Neuronal stem cell (in vitro differentiated cells): ENCODE results near the gene DHRS7B.

Source experiments
- DNase-seq: peaks from one replicate; pipeline ENCODE4 v3.0.0-alpha.2; 2013; ENCODE audit warnings: low spot score
- H2AFZ ChIP-seq: one replicate; pipeline ENCODE4 v1.6.1; 2013; ENCODE audit warnings: mild to moderate bottlenecking, low read length, inconsistent platforms
- H2AK5ac ChIP-seq: 2 replicates; pipeline ENCODE4 v1.6.1; 2013; ENCODE audit warnings: low read depth, mild to moderate bottlenecking, inconsistent platforms, low read length, moderate library complexity, mixed read lengths
- H2BK120ac ChIP-seq: 2 replicates; pipeline ENCODE4 v1.6.1; 2013; ENCODE audit warnings: low read depth, mild to moderate bottlenecking, inconsistent platforms, low read length, moderate library complexity, mixed read lengths
- H2BK12ac ChIP-seq: one replicate; pipeline ENCODE4 v1.6.1; 2013; ENCODE audit warnings: low read length, inconsistent platforms
- H2BK15ac ChIP-seq: 2 replicates; pipeline ENCODE4 v1.6.1; 2013; ENCODE audit warnings: mild to moderate bottlenecking, low read length, inconsistent platforms, mixed read lengths
- H2BK5ac ChIP-seq: one replicate; pipeline ENCODE4 v1.6.1; 2013; ENCODE audit warnings: inconsistent platforms, mild to moderate bottlenecking, low read length, moderate library complexity
- H3K14ac ChIP-seq: one replicate; pipeline ENCODE4 v1.6.1; 2013; ENCODE audit warnings: low read length, inconsistent platforms
- H3K18ac ChIP-seq: 2 replicates; pipeline ENCODE4 v1.6.1; 2013; ENCODE audit warnings: low read length, inconsistent platforms
- H3K23ac ChIP-seq: 2 replicates; pipeline ENCODE4 v1.6.1; 2013; ENCODE audit warnings: low read depth, mild to moderate bottlenecking, mixed read lengths, low read length, inconsistent platforms; ENCODE audit not compliant: poor library complexity
- H3K27ac ChIP-seq: replicated peaks from 3 replicates; pipeline ENCODE4 v1.5.1; 2013; ENCODE audit warnings: low read length, inconsistent platforms
- H3K27me3 ChIP-seq, 3 experiments: 2 replicates each; pipeline ENCODE4 v1.6.1; 2013; ENCODE audit warnings: low read length in 3 of 3, mild to moderate bottlenecking in 2 of 3, inconsistent platforms in 1 of 3, low read depth in 1 of 3, mixed read lengths in 1 of 3, moderate library complexity in 1 of 3; ENCODE audit not compliant: control insufficient read depth in 3 of 3, insufficient read depth in 3 of 3
- H3K36me3 ChIP-seq, 2 donors: replicated peaks in 1 of 2; 2 replicates each; pipeline ENCODE4 v1.6.1; 2013; ENCODE audit warnings: low read length in 2 of 2; ENCODE audit not compliant: control insufficient read depth in 2 of 2, insufficient read depth in 2 of 2
- H3K4ac ChIP-seq: 2 replicates; pipeline ENCODE4 v1.6.1; 2013; ENCODE audit warnings: inconsistent platforms, mild to moderate bottlenecking, low read length, moderate library complexity
- H3K4me1 ChIP-seq, 2 donors: 1 replicate in 1 of 2; 2 replicates in 1 of 2; pipeline ENCODE4 v1.6.1; 2013; ENCODE audit warnings: low read length in 2 of 2, low read depth in 1 of 2; ENCODE audit not compliant: control insufficient read depth in 2 of 2, insufficient read depth in 1 of 2
- H3K4me2 ChIP-seq: one replicate; pipeline ENCODE4 v1.6.1; 2013; ENCODE audit warnings: mild to moderate bottlenecking, low read length, inconsistent platforms; ENCODE audit not compliant: insufficient read depth, poor library complexity, severe bottlenecking
- H3K4me3 ChIP-seq, 2 donors: 2 replicates each; pipeline ENCODE4 v1.5.1; 2013; ENCODE audit warnings: low read length in 2 of 2, mild to moderate bottlenecking in 2 of 2, inconsistent platforms in 1 of 2, moderate library complexity in 1 of 2
- H3K79me1 ChIP-seq: one replicate; pipeline ENCODE4 v1.6.1; 2013; ENCODE audit warnings: low read depth, mild to moderate bottlenecking, inconsistent platforms, low read length, moderate library complexity
- H3K9ac ChIP-seq: one replicate; pipeline ENCODE4 v1.6.1; 2013; ENCODE audit warnings: mild to moderate bottlenecking, low read depth, low read length, inconsistent platforms; ENCODE audit not compliant: poor library complexity
- H3K9me3 ChIP-seq, 2 donors: replicated peaks in 1 of 2; 2 replicates each; pipeline versions ENCODE3 to v1.6.1; 2013; ENCODE audit warnings: low read length in 2 of 2, mild to moderate bottlenecking in 2 of 2, inconsistent platforms in 1 of 2, low read depth in 1 of 2, mixed read lengths in 1 of 2, moderate library complexity in 1 of 2; ENCODE audit not compliant: control insufficient read depth in 2 of 2, insufficient read depth in 1 of 2
- H4K8ac ChIP-seq: one replicate; pipeline ENCODE4 v1.6.1; 2013; ENCODE audit warnings: low read depth, mild to moderate bottlenecking, inconsistent platforms, low read length, moderate library complexity
- H4K91ac ChIP-seq: one replicate; pipeline ENCODE4 v1.6.1; 2013; ENCODE audit warnings: low read length, low read depth, mild to moderate bottlenecking, inconsistent platforms; ENCODE audit not compliant: poor library complexity
- WGBS, 2 donors: extraction: QIAGEN DNeasy Blood & Tissue Kit; methylation state at CpG; one replicate each; pipeline ENCODE4 v1.1.7; 2013; ENCODE audit warnings: missing lambda C conversion rate in 2 of 2, mixed read lengths in 1 of 2; ENCODE audit not compliant: insufficient read length in 2 of 2, insufficient replicate concordance in 1 of 2; ENCODE audit errors: extremely low coverage in 2 of 2; 5-methylcytosine and 5-hydroxymethylcytosine counted together

Gene DHRS7B

GRCh38 chr17:21212826-21213637 is 86.3 kb downstream of the DHRS7B start:
- WGBS, 2 donors = no CpG with 5 or more reads among the region's 18 CpGs
- no peak for DNase-seq
- H3K4me1 ChIP-seq = peaks cover 13 to 14% of the 10 kb centered on the region in 2 donors

GRCh38 chr17:21213638-21214014 is 86.9 kb downstream of the DHRS7B start:
- Histone ChIP-seq H4K91ac (no peak overlapping the region), H3K27ac (peak overlapping the region; percentile 46), H2BK5ac (peak overlapping the region; percentile 33), H3K27me3 (no peaks in the 10 kb centered on the region), H2BK12ac (no peak overlapping the region), H3K14ac (peak overlapping the region; percentile 76), H3K4me1 (peaks cover 13 to 14% of the 10 kb centered on the region in 2 donors), H3K36me3 (peaks cover 3 to 34% of the 10 kb centered on the region in 2 donors), H2BK120ac (no peak overlapping the region), H2AK5ac (peak overlapping the region; percentile 43), H3K79me1 (peaks cover 13% of the 10 kb centered on the region), H3K4me3 (peak overlapping the region; percentile 87 to 95), H3K4ac (no peak overlapping the region), H2BK15ac (no peak overlapping the region), H3K9me3 (no peaks in the 10 kb centered on the region), H3K4me2 (peak overlapping the region; percentile 63), H2AFZ (peak overlapping the region; percentile 94), H4K8ac (no peak overlapping the region), H3K18ac (peak overlapping the region; percentile 92), H3K9ac (peak overlapping the region; percentile 95), H3K23ac (peak overlapping the region; percentile 82)
- WGBS, 2 donors = no CpG with 5 or more reads among the region's 35 CpGs
- DNase-seq = no peak

More at GRCh38 chr17:21212826-21213637, 86.3 kb downstream of the DHRS7B start:
- no peaks in the 10 kb centered on the region for H3K27me3 ChIP-seq
- H3K79me1 ChIP-seq = peaks cover 16% of the 10 kb centered on the region
- no peak overlapping the region for H3K27ac ChIP-seq
- peak overlapping the region; percentile 87 to 95 for H3K4me3 ChIP-seq
- peak overlapping the region; percentile 94 for H2AFZ ChIP-seq
- no peak overlapping the region for H2BK15ac ChIP-seq
- H3K4me2 ChIP-seq = peak overlapping the region; percentile 63
- H2BK120ac ChIP-seq = no peak overlapping the region
- peak overlapping the region; percentile 95 for H3K9ac ChIP-seq
- no peak overlapping the region for H3K4ac ChIP-seq
- H4K8ac ChIP-seq = no peak overlapping the region
- peak overlapping the region; percentile 82 for H3K23ac ChIP-seq
- H2AK5ac ChIP-seq = peak overlapping the region; percentile 43
- H3K14ac ChIP-seq = no peak overlapping the region
- no peak overlapping the region for H2BK5ac ChIP-seq
- peaks cover 7 to 39% of the 10 kb centered on the region in 2 donors for H3K36me3 ChIP-seq
- H2BK12ac ChIP-seq = no peak overlapping the region
- no peak overlapping the region for H4K91ac ChIP-seq
- H3K18ac ChIP-seq = no peak overlapping the region
- no peaks in the 10 kb centered on the region for H3K9me3 ChIP-seq

- DNase-seq = peak; percentile 94
- Histone ChIP-seq H3K79me1 (peaks cover 13% of the 10 kb centered on the region), H3K4me3 (peak within 1 kb of the TSS; percentile 87 to 95), H2AFZ (peak within 1 kb of the TSS; percentile 94), H3K9me3 (no peaks in the 10 kb centered on the region), H3K4me2 (peak within 1 kb of the TSS; percentile 63), H3K27me3 (no peaks in the 10 kb centered on the region), H2BK120ac (no peak within 1 kb of the TSS), H2AK5ac (peak within 1 kb of the TSS; percentile 43), H3K9ac (peak within 1 kb of the TSS; percentile 95), H2BK15ac (no peak within 1 kb of the TSS), H2BK12ac (no peak within 1 kb of the TSS), H3K23ac (peak within 1 kb of the TSS; percentile 82), H4K91ac (no peak within 1 kb of the TSS), H4K8ac (no peak within 1 kb of the TSS), H2BK5ac (peak within 1 kb of the TSS; percentile 33), H3K4ac (no peak within 1 kb of the TSS), H3K4me1 (peaks cover 13 to 14% of the 10 kb centered on the region in 2 donors), H3K36me3 (peaks cover 3 to 28% of the 10 kb centered on the region in 2 donors), H3K27ac (peak within 1 kb of the TSS; percentile 92), H3K14ac (peak within 1 kb of the TSS; percentile 76), H3K18ac (peak within 1 kb of the TSS; percentile 92)
- WGBS, 2 donors = no CpG with 5 or more reads among the region's 76 CpGs
Measured at GRCh38 chr17:21214015-21214776, 87.4 kb downstream of the DHRS7B start, which contains the start of gene TMEM11. TMEM11 (minus strand) TSS chr17:21214161; CDS start chr17:21214152, 9 bp downstream.
